Endothelial cell of umbilical vein (primary cell): ENCODE results near the gene GRM4. TPM values are rescaled to one million over a fixed set of nuclear protein-coding genes. Genes with fewer than 3 reads are reported as not detected.

ENCODE experiments used
- BruUV-seq: library from RNA; stranded (reverse); fragments of 400-500 nt; replicated peaks from 2 replicates; lab custom pipeline; 2021; lab: Mats Ljungman, UMichigan
- CTCF ChIA-PET: fragments of 300-600, 350-600 bp; sonication (Branson Sonifier 250); formaldehyde crosslinking; loops from one replicate; lab custom pipeline; 2021; ENCODE audit warnings: antibody characterized with exemption, inconsistent platforms; lab: Charles Lee
- POLR2A ChIA-PET: fragments of 300-600, 350-600 bp; sonication (Branson Sonifier 250); formaldehyde crosslinking; loops from one replicate; lab custom pipeline; 2021; ENCODE audit warnings: antibody characterized with exemption, inconsistent platforms; lab: Charles Lee
- DNase-seq: peaks from one replicate; pipeline ENCODE4 v3.0.0-alpha.2; 2011; ENCODE audit warnings: low read depth, low spot score
- FAIRE-seq: peaks from 2 replicates; lab custom pipeline; 2011; peaks lifted over from hg19 to GRCh38; lab: Jason Lieb, UNC
- H2AFZ ChIP-seq: 2 replicates; pipeline ENCODE4 v1.6.0; 2012; ENCODE audit warnings: low read depth, low read length, control low read depth, inconsistent platforms
- H3K27ac ChIP-seq: 2 replicates; pipeline ENCODE4 v1.5.1; 2011; ENCODE audit warnings: low read depth, mild to moderate bottlenecking, control low read depth, low read length, moderate library complexity; ENCODE audit not compliant: insufficient read depth
- H3K27me3 ChIP-seq, 2 experiments: 2 replicates each; pipeline versions ENCODE4 v1.6.0 to v1.6.1; 2011; ENCODE audit warnings: low read length in 2 of 2, mixed read lengths in 1 of 2; ENCODE audit not compliant: control insufficient read depth in 2 of 2, insufficient read depth in 2 of 2
- H3K36me3 ChIP-seq, 2 experiments: 2 replicates in 1 of 2; 3 replicates in 1 of 2; pipeline ENCODE4 v1.5.1; 2011; ENCODE audit warnings: low read length in 2 of 2, mild to moderate bottlenecking in 1 of 2, moderate library complexity in 1 of 2; ENCODE audit not compliant: control insufficient read depth in 2 of 2, insufficient read depth in 2 of 2; ENCODE audit errors: extremely low read depth in 1 of 2
- H3K4me1 ChIP-seq: 3 replicates; pipeline ENCODE4 v1.5.1; 2011; ENCODE audit warnings: mild to moderate bottlenecking, low read length; ENCODE audit not compliant: control insufficient read depth, insufficient read depth; ENCODE audit errors: extremely low read depth
- H3K4me2 ChIP-seq: 2 replicates; pipeline ENCODE4 v1.6.1; 2011; ENCODE audit warnings: low read length, control low read depth, mixed read lengths; ENCODE audit not compliant: insufficient read depth
- H3K4me3 ChIP-seq, 3 experiments: fragments of 200-600 bp in 1 of 3; sonication (generic), shearing (Covaris generic) in 1 of 3; replicated peaks in 1 of 3; 2 replicates each; pipeline ENCODE4 v1.5.1; 2011 to 2016; ENCODE audit warnings: control low read depth in 3 of 3, low read length in 3 of 3, mild to moderate bottlenecking in 2 of 3, inconsistent platforms in 1 of 3, low read depth in 1 of 3, moderate library complexity in 1 of 3; ENCODE audit not compliant: insufficient read depth in 1 of 3
- H3K79me2 ChIP-seq: 2 replicates; pipeline ENCODE4 v1.6.0; 2012; ENCODE audit warnings: low read length, inconsistent platforms; ENCODE audit not compliant: control insufficient read depth, insufficient read depth
- H3K9ac ChIP-seq: replicated peaks from 2 replicates; pipeline ENCODE3; 2011; ENCODE audit warnings: low read length, control low read depth; ENCODE audit not compliant: insufficient read depth; ENCODE audit errors: extremely low read depth
- H3K9me1 ChIP-seq: replicated peaks from 3 replicates; pipeline ENCODE4 v1.6.0; 2011; ENCODE audit warnings: mild to moderate bottlenecking, low read length; ENCODE audit not compliant: control insufficient read depth, insufficient read depth; ENCODE audit errors: extremely low read depth
- H3K9me3 ChIP-seq: replicated peaks from 2 replicates; pipeline ENCODE4 v1.5.1; 2012; ENCODE audit warnings: low read length, inconsistent platforms; ENCODE audit not compliant: control insufficient read depth, insufficient read depth
- H4K20me1 ChIP-seq: replicated peaks from 2 replicates; pipeline ENCODE3; 2011; ENCODE audit warnings: mild to moderate bottlenecking, low read length; ENCODE audit not compliant: control insufficient read depth, insufficient read depth; ENCODE audit errors: extremely low read depth
- EZH2 ChIP-seq: IDR thresholded peaks from 2 replicates; pipeline ENCODE4 v1.6.1; 2012; ENCODE audit warnings: borderline replicate concordance, low read depth, mild to moderate bottlenecking, moderate library complexity, low read length, inconsistent platforms; ENCODE audit not compliant: severe bottlenecking
- FOS ChIP-seq: IDR thresholded peaks from 2 replicates; pipeline ENCODE4 v1.6.1; 2011; ENCODE audit warnings: mild to moderate bottlenecking, low read length, moderate library complexity, borderline replicate concordance; ENCODE audit not compliant: insufficient read depth
- GATA2 ChIP-seq: IDR thresholded peaks from 2 replicates; pipeline ENCODE4 v1.7.0; 2011; ENCODE audit warnings: low read depth, mild to moderate bottlenecking, moderate library complexity, mixed read lengths, low read length; ENCODE audit not compliant: insufficient read length, insufficient read depth
- JUN ChIP-seq: IDR thresholded peaks from 2 replicates; pipeline ENCODE4 v1.6.1; 2011; ENCODE audit warnings: borderline replicate concordance, low read depth; ENCODE audit not compliant: insufficient read length, insufficient read depth
- MAX ChIP-seq: IDR thresholded peaks from 2 replicates; pipeline ENCODE4 v1.6.1; 2011; ENCODE audit not compliant: insufficient read depth, insufficient read length
- MYC ChIP-seq: IDR thresholded peaks from one replicate; pipeline ENCODE4 v1.6.1; 2011; ENCODE audit warnings: mild to moderate bottlenecking, low read depth, low read length
- POLR2A ChIP-seq: IDR thresholded peaks from 2 replicates; pipeline ENCODE4 v1.6.1; 2012; ENCODE audit warnings: low read depth, mild to moderate bottlenecking, control low read depth, low read length
- POLR2AphosphoS5 ChIP-seq: IDR thresholded peaks from 2 replicates; pipeline ENCODE4 v1.6.1; 2012; ENCODE audit warnings: low read depth, mild to moderate bottlenecking, control low read depth, low read length, moderate library complexity; ENCODE audit not compliant: insufficient read depth
- dilution Hi-C: fragments of 300-500 bp; cut with MboI; formaldehyde crosslinking; loops from one replicate; pipeline ENCODE4 v1.15.0; 2019; ENCODE audit warnings: low sequenced_read_pairs; ENCODE audit not compliant: extremely low pct_ligation_motif_present
- intact Hi-C: fragments of 100-400 bp; cut with micrococcal nuclease; formaldehyde crosslinking; loops from one replicate; pipeline ENCODE4 v1.10.0; 2022
- polyA plus RNA-seq, 4 experiments: library from polyadenylated mRNA; depleted of rRNA in 3 of 4; stranded (reverse) in 3 of 4; unstranded in 1 of 4; fragments of >200 nt; gene quantifications; 2 replicates each; pipeline versions ENCODE4 v1.2.1 to v1.2.3, GENCODE V29; 2011 to 2012; ENCODE audit warnings: missing spikeins in 1 of 4
- total RNA-seq: library from RNA; stranded (reverse); gene quantifications from 2 replicates; pipeline ENCODE4 v1.2.3, GENCODE V29; 2021
- TF ChIP-seq, protein P1 (sequence below), 2 donors: IDR thresholded peaks; 1 replicate in 1 of 2; 2 replicates in 1 of 2; pipeline ENCODE4 v1.5.1; 2011; ENCODE audit warnings: low read length in 2 of 2, mild to moderate bottlenecking in 2 of 2, moderate library complexity in 2 of 2, control low read depth in 1 of 2, inconsistent platforms in 1 of 2, low read depth in 1 of 2; ENCODE audit not compliant: insufficient read depth in 1 of 2; ENCODE audit errors: extremely low read depth in 1 of 2

The GRM4 gene
- total and polyA plus RNA-seq, 2 donors (not counting 3 experiments of a cell fraction or from before 2014, with no cell fraction given): 0.03 TPM; not detected in 1

DNA sequence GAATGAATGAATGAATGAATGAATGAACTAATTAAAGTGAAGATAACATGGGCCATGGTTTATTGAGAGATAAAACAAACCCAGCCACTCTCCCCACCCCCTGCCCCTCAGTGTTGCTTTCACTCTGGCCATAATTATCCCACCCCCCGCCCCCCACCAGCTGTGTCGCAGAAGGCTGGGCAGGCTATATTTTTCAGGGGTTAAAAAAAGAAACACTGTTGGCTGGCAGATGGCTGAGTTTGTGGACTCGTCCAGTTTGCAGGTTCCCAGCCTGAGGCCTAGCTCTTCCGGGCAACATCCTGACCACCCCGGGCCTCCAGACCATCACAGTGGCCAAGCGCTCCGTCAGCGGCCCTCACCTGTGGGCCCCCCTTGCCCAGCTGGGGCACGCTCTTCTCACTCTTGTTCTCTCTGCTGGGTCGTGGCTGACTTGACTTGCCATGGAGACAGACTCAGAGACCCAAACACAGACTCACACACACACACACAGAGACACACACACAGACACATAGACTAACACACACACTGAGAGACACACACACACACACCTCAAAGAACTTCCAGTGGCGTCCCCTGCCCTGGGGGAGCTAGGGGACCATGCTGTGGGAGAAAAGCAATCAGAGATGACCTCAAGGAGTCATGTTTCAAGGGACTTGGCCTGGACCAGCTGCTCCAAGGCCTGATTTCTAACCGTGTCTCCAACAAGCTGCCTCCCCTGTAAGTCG lies 2.2 kb upstream of the GRM4 start:
- Histone ChIP-seq H3K9ac (no peak overlapping the region), H3K27ac (no peak overlapping the region), H3K9me3 (no peaks in the 10 kb centered on the region), H2AFZ (no peak overlapping the region), H3K4me1 (no peaks in the 10 kb centered on the region), H3K27me3 (peaks cover 49 to 56% of the 10 kb centered on the region in 2 experiments), H3K79me2 (no peaks in the 10 kb centered on the region), H3K9me1 (no peaks in the 10 kb centered on the region), H3K4me2 (no peak overlapping the region), H4K20me1 (no peaks in the 10 kb centered on the region), H3K4me3 (no peak overlapping the region), H3K36me3 (no peaks in the 10 kb centered on the region)
- intact Hi-C loops (loop anchor here (5.0 kb wide), 1 partner anchor 111 kb away; no protein-coding TSS in a partner anchor), dilution Hi-C loops (no loop called here)
- FAIRE-seq: no peak
- ChIA-PET CTCF (interaction anchor here (1.4 to 1.7 kb wide), 2 partner anchors 93 to 379 kb away, joined by 3 to 7 read pairs; no protein-coding TSS in a partner anchor), POLR2A (no interaction called here)
- no peak for DNase-seq
- no TSS peak for BruUV-seq
- TF ChIP-seq, protein P1, sequence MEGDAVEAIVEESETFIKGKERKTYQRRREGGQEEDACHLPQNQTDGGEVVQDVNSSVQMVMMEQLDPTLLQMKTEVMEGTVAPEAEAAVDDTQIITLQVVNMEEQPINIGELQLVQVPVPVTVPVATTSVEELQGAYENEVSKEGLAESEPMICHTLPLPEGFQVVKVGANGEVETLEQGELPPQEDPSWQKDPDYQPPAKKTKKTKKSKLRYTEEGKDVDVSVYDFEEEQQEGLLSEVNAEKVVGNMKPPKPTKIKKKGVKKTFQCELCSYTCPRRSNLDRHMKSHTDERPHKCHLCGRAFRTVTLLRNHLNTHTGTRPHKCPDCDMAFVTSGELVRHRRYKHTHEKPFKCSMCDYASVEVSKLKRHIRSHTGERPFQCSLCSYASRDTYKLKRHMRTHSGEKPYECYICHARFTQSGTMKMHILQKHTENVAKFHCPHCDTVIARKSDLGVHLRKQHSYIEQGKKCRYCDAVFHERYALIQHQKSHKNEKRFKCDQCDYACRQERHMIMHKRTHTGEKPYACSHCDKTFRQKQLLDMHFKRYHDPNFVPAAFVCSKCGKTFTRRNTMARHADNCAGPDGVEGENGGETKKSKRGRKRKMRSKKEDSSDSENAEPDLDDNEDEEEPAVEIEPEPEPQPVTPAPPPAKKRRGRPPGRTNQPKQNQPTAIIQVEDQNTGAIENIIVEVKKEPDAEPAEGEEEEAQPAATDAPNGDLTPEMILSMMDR (IDR thresholded peaks at IDR 0.05; ENCODE audit: extremely low read depth in 1 of 2, insufficient read depth in 1 of 2, low read depth in 1 of 2, low read length in 2 of 2): no peak
- no peak for TF ChIP-seq MYC
- TF ChIP-seq POLR2AphosphoS5: no peak
- TF ChIP-seq MAX: no peak
- TF ChIP-seq FOS: no peak
- TF ChIP-seq EZH2: no peak
- no peak for TF ChIP-seq GATA2
- TF ChIP-seq JUN: no peak
- TF ChIP-seq POLR2A: no peak
